Stimulated activated CD4-positive, alpha-beta T cell treated with anti-CD3 and anti-CD28 coated beads, Interleukin-1b, Interleukin-23, amount 100 ng/mL, for 1 hour (primary cell): ENCODE measurements around the gene ZNF511.
"Not testable (repeated sequence)": the region's sequence is repeated elsewhere in the genome, so short reads cannot be mapped to it uniquely, and the experiment has no call there.

Experiments
- DNase-seq, 2 donors: peaks; one replicate each; pipeline ENCODE4 v3.0.0-alpha.2; 2020; ENCODE audit warnings: low read depth in 2 of 2

ZNF511 gene

GRCh38 chr10:133308421-133309099, at the start of gene ZNF511, which contains the start of gene TUBGCP2:
ZNF511 (plus strand) TSS chr10:133308914; CDS start chr10:133308944, 30 bp downstream.
TUBGCP2 (minus strand) TSS chr10:133308872; CDS start chr10:133302941, 5,931 bp downstream.
- DNase-seq = peak; percentile 76 to 84

GRCh38 chr10:133259602-133259989, 49.1 kb upstream of the ZNF511 start:
- no peak for DNase-seq

DNA sequence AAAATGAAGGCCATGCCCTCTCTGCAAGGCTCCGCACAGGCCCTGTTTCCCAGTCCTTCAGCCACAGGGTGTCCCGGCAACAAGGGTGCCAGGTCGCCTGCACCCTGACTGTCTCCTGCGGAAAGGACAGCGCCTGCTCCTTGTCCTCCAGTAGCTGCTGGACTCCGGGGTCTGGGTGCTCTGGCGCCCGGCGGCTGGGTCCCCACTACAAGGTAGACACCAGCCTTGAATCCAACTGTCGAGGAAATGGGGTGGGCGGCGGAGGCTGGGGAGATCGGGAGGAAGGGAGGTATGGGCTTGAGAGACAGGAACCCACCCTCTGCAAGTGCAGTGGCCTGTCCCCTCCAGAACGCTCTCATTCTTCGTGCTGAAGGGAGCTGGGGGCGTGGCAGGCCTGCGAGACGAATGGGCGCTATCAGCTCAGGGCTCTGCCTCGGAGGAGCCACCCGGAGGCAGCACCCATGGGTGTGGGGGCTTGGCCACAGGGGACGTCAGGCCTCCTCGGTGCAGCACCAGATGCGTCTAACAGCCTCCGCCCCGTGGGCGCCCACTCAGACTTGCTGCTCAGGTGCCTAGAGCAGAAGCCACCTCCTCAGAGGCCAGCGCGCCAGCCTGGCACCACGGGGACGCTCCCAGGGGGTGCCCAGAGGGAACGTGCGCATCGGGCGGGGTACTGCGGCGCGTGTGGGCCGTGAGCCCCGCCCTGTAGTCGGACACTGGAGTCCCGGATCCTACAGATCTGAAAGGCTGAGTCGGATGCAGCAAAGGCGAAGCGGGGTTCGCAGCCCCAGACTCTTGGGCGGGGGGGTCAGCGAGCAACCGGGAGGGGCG, 47.6 kb upstream of the ZNF511 start:
- no peak for DNase-seq

GRCh38 chr10:133261726-133262325, 46.9 kb upstream of the ZNF511 start:
- peak; percentile 72 to 76 for DNase-seq

DNA sequence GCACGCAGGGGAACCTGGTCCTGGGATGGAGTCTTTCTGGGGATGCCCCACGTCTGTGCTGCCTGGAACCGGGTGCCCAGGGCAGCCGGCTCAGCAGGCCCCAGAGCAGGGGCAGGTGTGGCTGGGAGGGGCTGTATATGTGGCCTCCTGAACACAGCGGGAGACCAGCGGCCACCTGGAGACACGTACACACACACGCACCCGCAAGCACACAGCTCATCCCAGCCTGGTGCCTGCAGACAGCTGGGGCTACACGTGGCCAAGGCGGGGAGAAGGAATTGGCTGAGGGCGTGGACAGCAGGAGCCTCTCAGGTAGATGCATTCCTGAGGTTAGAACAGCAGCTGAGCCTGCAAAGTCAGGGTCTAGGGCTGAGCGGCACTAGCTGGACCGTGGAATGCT, 46.0 kb upstream of the ZNF511 start:
- no peak for DNase-seq

- DNase-seq = no peak
Observed at GRCh38 chr10:133263674-133264073, 45.0 kb upstream of the ZNF511 start.

DNA sequence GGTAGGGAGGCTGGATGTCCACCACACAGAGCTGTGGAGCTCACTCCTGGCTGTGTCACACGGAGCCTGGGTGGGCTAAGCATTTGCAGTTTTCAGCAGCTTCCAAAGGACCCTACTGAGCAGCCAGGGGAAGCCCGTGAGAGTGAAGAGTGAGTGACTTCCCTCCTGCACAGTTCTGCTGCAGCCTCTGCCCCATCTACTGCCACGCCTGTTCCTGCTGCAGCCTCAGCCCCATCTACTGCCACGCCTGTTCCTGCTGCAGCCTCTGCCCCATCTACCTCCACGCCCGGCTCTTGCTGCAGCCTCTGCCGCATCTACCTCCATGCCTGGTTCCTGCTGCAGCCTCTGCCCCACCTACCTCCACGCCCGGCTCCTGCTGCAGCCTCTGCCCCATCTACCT, 44.3 kb upstream of the ZNF511 start:
- no peak for DNase-seq

DNA sequence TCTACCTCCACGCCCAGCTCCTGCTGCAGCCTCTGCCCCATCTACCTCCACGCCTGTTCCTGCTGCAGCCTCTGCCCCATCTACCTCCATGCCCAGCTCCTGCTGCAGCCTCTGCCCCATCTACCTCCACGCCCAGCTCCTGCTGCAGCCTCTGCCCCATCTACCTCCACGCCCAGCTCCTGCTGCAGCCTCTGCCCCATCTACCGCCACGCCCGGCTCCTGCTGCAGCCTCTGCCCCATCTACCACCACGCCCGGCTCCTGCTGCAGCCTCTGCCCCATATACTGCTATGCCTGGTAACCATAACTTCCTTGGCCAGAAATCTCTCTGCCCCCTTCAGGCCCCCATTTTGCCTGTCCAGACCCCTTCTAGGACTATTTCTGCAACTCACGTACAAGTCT, 43.7 kb upstream of the ZNF511 start:
- DNase-seq = not testable (repeated sequence)

GRCh38 chr10:133266056-133266795, 42.5 kb upstream of the ZNF511 start:
- no peak for DNase-seq

DNA sequence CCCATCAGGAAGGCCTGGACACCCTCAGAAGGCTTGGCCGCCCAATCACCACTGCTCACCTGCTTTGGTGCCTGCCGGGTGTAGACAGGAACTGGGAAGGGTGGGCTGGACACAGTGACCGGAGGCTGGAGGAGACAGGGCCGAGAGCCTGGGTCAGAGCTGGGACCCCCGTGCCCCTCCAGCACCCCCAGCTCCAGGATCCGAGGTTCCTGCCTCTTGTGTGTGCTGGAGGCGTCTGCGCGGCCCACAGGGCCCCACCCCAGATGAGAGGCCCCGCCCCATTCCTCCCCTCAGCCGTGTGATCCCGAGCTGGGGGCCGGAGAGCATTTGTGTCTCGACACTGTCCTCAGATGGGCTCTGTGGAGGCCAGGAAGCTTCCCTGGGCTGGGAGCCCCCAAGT, 41.4 kb upstream of the ZNF511 start:
- DNase-seq = no peak

GRCh38 chr10:133267829-133268228, 40.9 kb upstream of the ZNF511 start:
- DNase-seq = no peak

- DNase-seq = no peak
Observed at GRCh38 chr10:133268532-133268931, 40.2 kb upstream of the ZNF511 start.

DNA sequence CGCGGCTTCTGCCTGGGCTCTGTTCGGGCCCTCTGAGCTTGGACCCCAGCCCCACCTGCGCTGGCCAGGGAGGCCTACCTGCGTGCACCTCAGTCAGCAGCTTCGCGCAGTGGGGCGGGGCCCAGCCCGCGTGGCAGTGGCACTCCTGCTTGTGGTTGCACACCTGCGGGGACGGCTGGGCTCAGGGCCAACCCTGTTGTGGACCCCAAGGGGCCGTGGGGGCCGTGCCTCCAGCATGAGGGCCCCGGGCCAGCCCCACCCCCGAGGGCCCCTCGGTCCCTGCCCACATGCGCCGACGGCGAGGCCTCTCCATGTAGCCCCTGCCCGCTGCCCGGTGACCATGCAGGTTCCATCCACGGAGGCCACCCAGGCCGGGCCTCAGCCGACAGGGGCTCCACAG, 39.3 kb upstream of the ZNF511 start:
- DNase-seq = no peak

DNA sequence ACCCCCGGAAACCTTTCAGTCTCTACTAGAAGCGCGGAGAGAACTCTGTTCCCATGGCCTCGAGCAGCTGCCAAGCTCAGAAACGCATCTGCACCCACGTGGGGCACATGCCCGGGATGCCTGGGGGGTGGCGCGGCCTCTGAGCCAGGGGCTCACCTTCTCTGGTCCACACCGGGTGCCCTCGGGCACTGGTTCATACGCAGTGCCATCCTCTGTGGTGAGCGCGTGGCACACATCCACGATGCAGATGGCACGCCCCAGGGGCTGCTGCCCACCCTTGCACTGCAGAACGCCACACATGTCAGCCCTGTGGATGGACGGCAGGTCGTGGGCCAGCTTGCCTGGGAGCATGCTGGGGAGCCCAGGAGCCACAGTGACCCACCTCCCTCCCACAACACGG, 38.5 kb upstream of the ZNF511 start:
- no peak for DNase-seq

DNA sequence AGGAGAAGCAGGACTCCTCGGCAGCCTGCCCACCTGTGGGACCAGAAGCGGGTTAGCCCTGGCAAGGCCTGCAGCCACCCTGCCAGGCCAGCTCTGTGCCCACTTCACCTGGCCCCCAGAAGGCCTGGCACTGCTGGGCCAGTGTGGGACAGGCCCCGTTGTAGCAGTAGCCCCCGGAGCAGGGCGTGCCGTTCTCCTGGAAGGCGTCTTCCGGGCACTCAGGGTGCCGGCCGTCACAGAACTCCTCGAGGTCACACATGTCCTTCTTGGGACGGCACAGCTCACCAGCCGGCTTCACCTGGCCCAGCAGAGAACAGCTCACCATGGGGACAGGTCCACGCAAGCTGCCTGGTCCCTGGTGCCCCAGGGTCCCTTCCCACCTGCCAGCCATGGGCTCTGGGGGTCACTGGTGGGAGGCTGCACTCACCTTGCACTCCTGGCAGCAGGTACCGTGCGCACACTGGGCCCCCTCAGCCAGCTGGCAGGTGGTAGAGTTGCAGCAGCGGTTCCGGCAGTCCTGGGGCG, 37.9 kb upstream of the ZNF511 start:
- DNase-seq = no peak

DNA sequence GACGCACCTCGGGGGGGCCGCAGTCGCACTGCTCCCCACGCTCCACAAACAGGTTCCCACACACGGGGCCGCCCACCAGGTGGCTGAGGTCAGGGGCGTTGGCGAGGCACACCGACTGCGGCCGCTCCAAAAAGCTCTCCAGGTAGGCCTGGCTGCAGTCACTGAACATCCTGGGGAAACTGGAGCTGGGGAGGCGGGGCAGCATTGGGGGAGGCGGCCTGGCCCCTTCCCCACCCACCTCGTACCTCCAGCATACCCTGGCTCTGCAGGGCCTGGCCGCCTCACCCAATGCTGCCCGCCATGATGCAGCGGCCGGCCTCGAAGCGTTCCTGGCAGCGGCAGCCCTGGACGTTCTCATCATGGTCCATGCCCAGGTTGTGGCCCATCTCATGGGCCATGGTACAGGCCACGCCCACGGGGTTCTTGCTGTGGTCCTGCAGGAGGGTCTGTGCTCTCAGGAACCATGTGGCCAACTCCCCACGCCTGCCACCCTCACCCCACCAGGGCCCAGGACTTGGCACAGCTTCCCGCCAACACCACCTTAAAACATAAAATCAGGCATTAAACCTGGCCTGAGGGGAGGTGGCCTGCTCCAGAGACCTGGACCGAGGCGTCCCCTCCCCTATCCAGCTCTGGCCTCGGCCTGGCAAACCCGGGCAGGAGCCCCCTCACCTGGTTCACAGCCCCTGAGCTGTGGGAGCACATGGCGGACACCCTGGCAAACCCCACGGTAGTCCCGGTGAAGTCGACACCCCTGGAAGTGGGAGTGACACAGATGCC, 37.0 kb upstream of the ZNF511 start:
- no peak for DNase-seq

DNA sequence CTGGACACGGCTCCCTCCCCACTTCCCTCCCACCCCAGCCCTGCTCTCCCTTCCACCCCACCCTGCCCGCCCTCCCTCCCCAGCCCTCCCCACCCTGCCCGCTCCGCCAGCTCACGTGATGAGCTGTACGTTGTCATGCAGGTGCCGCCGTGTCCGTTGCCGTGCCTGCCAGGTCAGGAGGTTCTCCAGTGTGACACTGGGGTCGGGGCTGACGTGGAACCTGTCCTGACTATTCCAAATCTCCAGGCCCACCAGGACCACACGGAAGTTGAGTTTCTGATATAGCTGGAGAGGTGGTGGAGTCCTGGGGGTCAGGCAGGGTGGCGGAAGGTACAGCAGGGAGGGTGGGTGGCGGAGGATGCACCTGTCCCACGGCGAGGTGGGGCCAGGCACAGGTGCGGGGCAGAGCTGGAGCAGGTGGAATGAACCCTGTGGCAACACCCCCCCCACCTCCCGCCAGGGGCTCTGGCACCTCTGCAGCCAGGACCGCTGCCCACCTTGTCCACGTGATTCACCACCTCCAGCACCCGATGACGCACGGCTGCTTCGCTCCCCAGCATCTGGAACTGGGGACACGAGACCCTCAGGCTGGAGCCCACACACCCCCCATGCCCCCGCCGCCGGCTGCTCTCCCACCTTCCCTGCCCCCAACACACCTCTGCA, 36.3 kb upstream of the ZNF511 start:
- no peak for DNase-seq

GRCh38 chr10:133272964-133273420, 35.7 kb upstream of the ZNF511 start:
- DNase-seq = no peak

DNA sequence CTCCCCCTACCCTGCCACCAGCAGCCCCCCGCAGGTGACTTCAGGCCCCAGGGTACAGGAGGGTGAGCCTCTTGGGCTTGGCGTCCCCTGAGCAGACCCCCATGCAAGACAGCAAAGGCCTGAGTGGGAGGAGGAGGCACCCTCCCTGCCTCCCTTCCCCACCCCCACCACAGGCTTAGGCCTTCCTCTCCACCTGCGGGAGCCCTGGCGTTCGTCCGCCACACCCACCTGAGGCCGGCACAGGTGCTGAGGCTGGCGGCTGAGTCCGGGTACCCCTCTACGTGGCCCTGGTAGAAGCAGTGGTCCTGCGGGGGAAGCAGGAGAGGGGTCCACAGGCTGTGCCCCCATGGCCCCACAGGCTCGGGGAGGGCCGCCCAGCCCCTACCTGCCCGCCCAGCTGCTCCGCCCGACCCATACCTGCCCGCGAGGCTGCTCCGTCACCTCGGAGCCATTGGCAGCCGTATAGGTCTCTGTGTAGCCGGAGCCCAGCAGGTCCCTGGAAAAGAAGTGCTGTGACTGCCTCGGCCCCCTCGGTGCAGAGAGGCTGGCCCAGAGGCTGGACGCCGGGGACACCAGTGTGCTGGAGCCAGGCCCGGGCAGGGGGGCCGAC, 35.1 kb upstream of the ZNF511 start:
- no peak for DNase-seq
